Effector CD8-positive, alpha-beta T cell (primary cell): Measurements from ENCODE around the gene CAMSAP3.

Source experiments
- DNase-seq: peaks from one replicate; lab custom pipeline; 2025; lab: John Stamatoyannopoulos, UW

Gene CAMSAP3

GRCh38 chr19:7635670-7636069 is 40.0 kb downstream of the CAMSAP3 start:
- no peak for DNase-seq

- DNase-seq = no peak
These were observed 40.6 kb downstream of the CAMSAP3 start for GRCh38 chr19:7636317-7636690.

GRCh38 chr19:7636691-7637373 is 41.2 kb downstream of the CAMSAP3 start, which contains the start of gene STXBP2:
STXBP2 (plus strand) TSS chr19:7637110; CDS start chr19:7637150, 40 bp downstream.
- peak; percentile 92 for DNase-seq

GRCh38 chr19:7637374-7638256 is 42.0 kb downstream of the CAMSAP3 start:
- no peak for DNase-seq

- DNase-seq = no peak
These were observed 43.3 kb downstream of the CAMSAP3 start for GRCh38 chr19:7638802-7639465.

- DNase-seq = no peak
These were observed 44.2 kb downstream of the CAMSAP3 start for GRCh38 chr19:7639863-7640348.

GRCh38 chr19:7640803-7641202 is 45.1 kb downstream of the CAMSAP3 start:
- no peak for DNase-seq

GRCh38 chr19:7641290-7642276 is 45.9 kb downstream of the CAMSAP3 start:
- no peak for DNase-seq

GRCh38 chr19:7642295-7643030 is 46.8 kb downstream of the CAMSAP3 start:
- no peak for DNase-seq

- no peak for DNase-seq
These were observed 47.4 kb downstream of the CAMSAP3 start for GRCh38 chr19:7643031-7643415.

- DNase-seq = peak; percentile 19
These were observed 48.2 kb downstream of the CAMSAP3 start for GRCh38 chr19:7643629-7644549.

GRCh38 chr19:7644550-7644877 is 48.9 kb downstream of the CAMSAP3 start:
- no peak for DNase-seq

- DNase-seq = no peak
These were observed 49.5 kb downstream of the CAMSAP3 start for GRCh38 chr19:7645163-7645562.

GRCh38 chr19:7645656-7646425 is 50.2 kb downstream of the CAMSAP3 start:
- no peak for DNase-seq

- DNase-seq = no peak
These were observed 50.7 kb downstream of the CAMSAP3 start for GRCh38 chr19:7646426-7646700.

GRCh38 chr19:7647156-7647555 is 51.5 kb downstream of the CAMSAP3 start:
- DNase-seq = no peak

GRCh38 chr19:7648265-7649014 is 52.8 kb downstream of the CAMSAP3 start:
- no peak for DNase-seq

GRCh38 chr19:7650148-7650547 is 54.5 kb downstream of the CAMSAP3 start:
- DNase-seq = no peak
